Liver (tissue), 3 donors: ENCODE data around the gene CREB5.
"Not testable (repeated sequence)": the region's sequence is repeated elsewhere in the genome, so short reads cannot be mapped to it uniquely, and the experiment has no call there.

Experiments
- GABPA ChIP-seq, 2 donors: IDR thresholded peaks in 1 of 2; conservative IDR thresholded peaks in 1 of 2; 2 replicates each; pipeline ENCODE4 v1.6.1; 2016; ENCODE audit warnings: antibody characterized with exemption in 2 of 2, mild to moderate bottlenecking in 1 of 2, moderate library complexity in 1 of 2
- JUND ChIP-seq, 2 donors: IDR thresholded peaks; 2 replicates each; pipeline ENCODE4 v1.6.1; 2016; ENCODE audit warnings: antibody characterized with exemption in 2 of 2
- RAD21 ChIP-seq, 2 donors: IDR thresholded peaks; 2 replicates each; pipeline ENCODE4 v1.6.1; 2016; ENCODE audit warnings: antibody characterized with exemption in 2 of 2, mild to moderate bottlenecking in 2 of 2
- RXRA ChIP-seq, 2 donors: IDR thresholded peaks; 2 replicates each; pipeline ENCODE4 v1.6.1; 2017 to 2018; ENCODE audit warnings: antibody characterized with exemption in 2 of 2, mild to moderate bottlenecking in 1 of 2
- SP1 ChIP-seq: IDR thresholded peaks from 2 replicates; pipeline ENCODE4 v1.6.1; 2018; ENCODE audit warnings: antibody characterized with exemption, mild to moderate bottlenecking
- TAF1 ChIP-seq: conservative IDR thresholded peaks from 2 replicates; pipeline ENCODE4 v1.6.1; 2016; ENCODE audit warnings: antibody characterized with exemption, mild to moderate bottlenecking
- YY1 ChIP-seq: IDR thresholded peaks from 2 replicates; pipeline ENCODE4 v1.6.1; 2016; ENCODE audit warnings: antibody characterized with exemption, mild to moderate bottlenecking
- TF ChIP-seq, protein P1 (sequence below): fragments of 150-350 bp; IDR thresholded peaks from 2 replicates; pipeline ENCODE4 v1.5.1; 2017; ENCODE audit warnings: improper control_type of control experiment, low read depth, low read length; ENCODE audit not compliant: missing input control
- TF ChIP-seq, protein P2 (sequence below): IDR thresholded peaks from 2 replicates; pipeline ENCODE4 v1.6.1; 2016; ENCODE audit warnings: antibody characterized with exemption, mild to moderate bottlenecking
- TF ChIP-seq, protein P3 (sequence below): IDR thresholded peaks from 2 replicates; pipeline ENCODE4 v1.6.1; 2016; ENCODE audit warnings: antibody characterized with exemption
- donor health status: healthy.
- donor health status: healthy.

DNA sequence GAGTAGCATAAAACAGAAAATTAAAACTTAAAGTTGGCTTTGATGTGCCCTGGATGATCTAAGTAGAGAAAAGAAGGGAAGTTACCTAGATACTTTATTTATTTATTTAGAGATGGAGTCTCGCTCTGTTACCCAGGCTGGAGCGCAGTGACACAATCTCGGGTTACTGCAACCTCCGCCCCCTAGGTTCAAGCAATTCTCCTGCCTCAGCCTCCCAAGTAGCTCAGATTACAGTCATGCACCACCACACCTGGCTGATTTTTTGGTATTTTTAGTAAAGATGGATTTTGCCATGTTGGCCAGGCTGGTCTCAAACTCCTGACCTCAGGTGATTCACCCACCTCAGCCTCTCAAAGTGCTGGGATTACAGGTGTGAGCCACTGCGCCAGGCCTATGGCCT, 373.8 kb downstream of the CREB5 start:
- TF ChIP-seq, protein P1, sequence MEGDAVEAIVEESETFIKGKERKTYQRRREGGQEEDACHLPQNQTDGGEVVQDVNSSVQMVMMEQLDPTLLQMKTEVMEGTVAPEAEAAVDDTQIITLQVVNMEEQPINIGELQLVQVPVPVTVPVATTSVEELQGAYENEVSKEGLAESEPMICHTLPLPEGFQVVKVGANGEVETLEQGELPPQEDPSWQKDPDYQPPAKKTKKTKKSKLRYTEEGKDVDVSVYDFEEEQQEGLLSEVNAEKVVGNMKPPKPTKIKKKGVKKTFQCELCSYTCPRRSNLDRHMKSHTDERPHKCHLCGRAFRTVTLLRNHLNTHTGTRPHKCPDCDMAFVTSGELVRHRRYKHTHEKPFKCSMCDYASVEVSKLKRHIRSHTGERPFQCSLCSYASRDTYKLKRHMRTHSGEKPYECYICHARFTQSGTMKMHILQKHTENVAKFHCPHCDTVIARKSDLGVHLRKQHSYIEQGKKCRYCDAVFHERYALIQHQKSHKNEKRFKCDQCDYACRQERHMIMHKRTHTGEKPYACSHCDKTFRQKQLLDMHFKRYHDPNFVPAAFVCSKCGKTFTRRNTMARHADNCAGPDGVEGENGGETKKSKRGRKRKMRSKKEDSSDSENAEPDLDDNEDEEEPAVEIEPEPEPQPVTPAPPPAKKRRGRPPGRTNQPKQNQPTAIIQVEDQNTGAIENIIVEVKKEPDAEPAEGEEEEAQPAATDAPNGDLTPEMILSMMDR, result not testable (repeated sequence)
- not testable (repeated sequence) for TF ChIP-seq RXRA (IDR thresholded peaks at IDR 0.05); GABPA (IDR thresholded peaks at IDR 0.05 in 1 of 2, conservative IDR thresholded peaks at IDR 0.05 in 1 of 2); SP1; YY1; TAF1; JUND (IDR thresholded peaks at IDR 0.05); RAD21 (IDR thresholded peaks at IDR 0.05)
- TF ChIP-seq, protein P2, sequence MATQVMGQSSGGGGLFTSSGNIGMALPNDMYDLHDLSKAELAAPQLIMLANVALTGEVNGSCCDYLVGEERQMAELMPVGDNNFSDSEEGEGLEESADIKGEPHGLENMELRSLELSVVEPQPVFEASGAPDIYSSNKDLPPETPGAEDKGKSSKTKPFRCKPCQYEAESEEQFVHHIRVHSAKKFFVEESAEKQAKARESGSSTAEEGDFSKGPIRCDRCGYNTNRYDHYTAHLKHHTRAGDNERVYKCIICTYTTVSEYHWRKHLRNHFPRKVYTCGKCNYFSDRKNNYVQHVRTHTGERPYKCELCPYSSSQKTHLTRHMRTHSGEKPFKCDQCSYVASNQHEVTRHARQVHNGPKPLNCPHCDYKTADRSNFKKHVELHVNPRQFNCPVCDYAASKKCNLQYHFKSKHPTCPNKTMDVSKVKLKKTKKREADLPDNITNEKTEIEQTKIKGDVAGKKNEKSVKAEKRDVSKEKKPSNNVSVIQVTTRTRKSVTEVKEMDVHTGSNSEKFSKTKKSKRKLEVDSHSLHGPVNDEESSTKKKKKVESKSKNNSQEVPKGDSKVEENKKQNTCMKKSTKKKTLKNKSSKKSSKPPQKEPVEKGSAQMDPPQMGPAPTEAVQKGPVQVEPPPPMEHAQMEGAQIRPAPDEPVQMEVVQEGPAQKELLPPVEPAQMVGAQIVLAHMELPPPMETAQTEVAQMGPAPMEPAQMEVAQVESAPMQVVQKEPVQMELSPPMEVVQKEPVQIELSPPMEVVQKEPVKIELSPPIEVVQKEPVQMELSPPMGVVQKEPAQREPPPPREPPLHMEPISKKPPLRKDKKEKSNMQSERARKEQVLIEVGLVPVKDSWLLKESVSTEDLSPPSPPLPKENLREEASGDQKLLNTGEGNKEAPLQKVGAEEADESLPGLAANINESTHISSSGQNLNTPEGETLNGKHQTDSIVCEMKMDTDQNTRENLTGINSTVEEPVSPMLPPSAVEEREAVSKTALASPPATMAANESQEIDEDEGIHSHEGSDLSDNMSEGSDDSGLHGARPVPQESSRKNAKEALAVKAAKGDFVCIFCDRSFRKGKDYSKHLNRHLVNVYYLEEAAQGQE, result not testable (repeated sequence)
- TF ChIP-seq, protein P3, sequence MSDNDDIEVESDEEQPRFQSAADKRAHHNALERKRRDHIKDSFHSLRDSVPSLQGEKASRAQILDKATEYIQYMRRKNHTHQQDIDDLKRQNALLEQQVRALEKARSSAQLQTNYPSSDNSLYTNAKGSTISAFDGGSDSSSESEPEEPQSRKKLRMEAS, result not testable (repeated sequence)
